Renal pelvis (tissue), 4 donors: ENCODE data around the gene GPS2. TPM values are rescaled to one million over a fixed set of nuclear protein-coding genes. Genes with fewer than 3 reads are reported as not detected.

Source experiments
- DNase-seq: peaks from one replicate; pipeline ENCODE4 v3.0.0-alpha.2; 2013
- polyA plus RNA-seq, 3 donors: library from polyadenylated mRNA; unstranded; fragments of 120-200 nt; gene quantifications; one replicate each; pipeline ENCODE4 v1.2.1, GENCODE V29; 2013; ENCODE audit not compliant: insufficient read length in 3 of 3

The GPS2 gene
- polyA plus RNA-seq, 3 donors: 96.6 to 102 (median 97.8) TPM

- no peak for DNase-seq
Observed at GRCh38 chr17:7279448-7279847, 35.7 kb downstream of the GPS2 start.

GRCh38 chr17:7266784-7267183 lies 48.4 kb downstream of the GPS2 start:
- DNase-seq: no peak

GRCh38 chr17:7263801-7264078 lies 51.4 kb downstream of the GPS2 start:
- DNase-seq: no peak

GRCh38 chr17:7262935-7263800 lies 52.0 kb downstream of the GPS2 start:
- peak; percentile 48 for DNase-seq

Other genes starting within 250 kb of the GPS2 start
- gene CLEC10A, start 235.1 kb downstream of the GPS2 start, polyA plus RNA-seq: 1 to 10 TPM in 2 of 3 donors, under 1 TPM in 1; 0.86 to 1.3 (median 1.1) TPM
- 1 to 10 TPM in 2 of 3 donors, under 1 TPM in 1; 0.92 to 2.5 (median 1.3) TPM for gene ASGR2, start 200.5 kb downstream of the GPS2 start, polyA plus RNA-seq
- 10 to 100 TPM in 1 of 3 donors, 1 to 10 TPM in 2; 8.1 to 10.6 (median 8.6) TPM for gene ASGR1, start 136.0 kb downstream of the GPS2 start, polyA plus RNA-seq
- gene DLG4, start 95.5 kb downstream of the GPS2 start, polyA plus RNA-seq: 10 to 100 TPM; 32.1 to 39.7 (median 35.3) TPM
- 100 to 1,000 TPM; 488 to 565 (median 530) TPM for gene ACADVL, start 95.4 kb downstream of the GPS2 start, polyA plus RNA-seq
- 10 to 100 TPM; 62.4 to 66.1 (median 64.6) TPM for gene DVL2, start 80.8 kb downstream of the GPS2 start, polyA plus RNA-seq
- 10 to 100 TPM; 59.0 to 72.3 (median 64.3) TPM for gene PHF23, start 75.9 kb downstream of the GPS2 start, polyA plus RNA-seq
- 100 to 1,000 TPM; 456 to 505 (median 482) TPM for gene GABARAP, start 72.9 kb downstream of the GPS2 start, polyA plus RNA-seq
- gene CTDNEP1, start 63.6 kb downstream of the GPS2 start, polyA plus RNA-seq: 100 to 1,000 TPM; 145 to 149 (median 146) TPM
- 10 to 100 TPM; 53.8 to 63.4 (median 57.1) TPM for gene ELP5, start 63.1 kb downstream of the GPS2 start, polyA plus RNA-seq
- 10 to 100 TPM; 45.0 to 67.5 (median 58.4) TPM for gene CLDN7, start 52.9 kb downstream of the GPS2 start, polyA plus RNA-seq
- gene SLC2A4, start 33.6 kb downstream of the GPS2 start, polyA plus RNA-seq: 1 to 10 TPM; 1.8 to 3.7 (median 2.5) TPM
- gene YBX2, start 20.7 kb downstream of the GPS2 start, polyA plus RNA-seq: 1 to 10 TPM; 4.0 to 4.7 (median 4.2) TPM
- gene EIF5A, start 7.7 kb downstream of the GPS2 start, polyA plus RNA-seq: 100 to 1,000 TPM; 289 to 360 (median 348) TPM
- 10 to 100 TPM; 32.4 to 37.7 (median 35.8) TPM for gene NEURL4, start 14.0 kb upstream of the GPS2 start, polyA plus RNA-seq
- gene ACAP1, start 21.2 kb upstream of the GPS2 start, polyA plus RNA-seq: 10 to 100 TPM in 1 of 3 donors, 1 to 10 TPM in 2; 7.0 to 10.2 (median 9.8) TPM
- 10 to 100 TPM; 11.8 to 14.5 (median 13.1) TPM for gene KCTD11, start 36.8 kb upstream of the GPS2 start, polyA plus RNA-seq
- not detected for gene TMEM95, start 39.8 kb upstream of the GPS2 start, polyA plus RNA-seq
- gene TNK1, start 65.7 kb upstream of the GPS2 start, polyA plus RNA-seq: 1 to 10 TPM; 5.7 to 7.9 (median 6.1) TPM
- gene PLSCR3, start 79.2 kb upstream of the GPS2 start, polyA plus RNA-seq: 10 to 100 TPM; 37.4 to 45.5 (median 41.1) TPM
- 100 to 1,000 TPM in 1 of 3 donors, 10 to 100 TPM in 2; 83.2 to 104 (median 93.7) TPM for gene TMEM256, start 88.7 kb upstream of the GPS2 start, polyA plus RNA-seq
- 10 to 100 TPM; 27.6 to 31.3 (median 29.4) TPM for gene NLGN2, start 92.5 kb upstream of the GPS2 start, polyA plus RNA-seq
- gene SPEM1, start 105.0 kb upstream of the GPS2 start, polyA plus RNA-seq: not detected
- gene SPEM2, start 110.3 kb upstream of the GPS2 start, polyA plus RNA-seq: not detected
- gene SPEM3, start 113.5 kb upstream of the GPS2 start, polyA plus RNA-seq: not detected
- 1 to 10 TPM; 4.4 to 5.5 (median 5.1) TPM for gene TMEM102, start 120.1 kb upstream of the GPS2 start, polyA plus RNA-seq
- gene FGF11, start 124.2 kb upstream of the GPS2 start, polyA plus RNA-seq: 1 to 10 TPM; 5.9 to 6.7 (median 6.0) TPM
- gene CHRNB1, start 129.7 kb upstream of the GPS2 start, polyA plus RNA-seq: 10 to 100 TPM in 2 of 3 donors, 1 to 10 TPM in 1; 9.0 to 12.1 (median 10.7) TPM
- 10 to 100 TPM; 40.8 to 49.5 (median 47.1) TPM for gene ZBTB4, start 164.3 kb upstream of the GPS2 start, polyA plus RNA-seq
- under 1 TPM; 0.20 to 0.67 (median 0.52) TPM for gene SLC35G6, start 166.1 kb upstream of the GPS2 start, polyA plus RNA-seq
- gene POLR2A, start 169.0 kb upstream of the GPS2 start, polyA plus RNA-seq: 100 to 1,000 TPM; 142 to 149 (median 143) TPM
- 10 to 100 TPM; 25.7 to 30.1 (median 28.2) TPM for gene TNFSF12, start 233.7 kb upstream of the GPS2 start, polyA plus RNA-seq
- gene TNFSF13, start 243.4 kb upstream of the GPS2 start, polyA plus RNA-seq: 10 to 100 TPM; 12.8 to 18.2 (median 13.5) TPM
- 10 to 100 TPM; 61.2 to 77.8 (median 73.5) TPM for gene SENP3, start 246.6 kb upstream of the GPS2 start, polyA plus RNA-seq